Tibial artery (tissue), 4 donors: ENCODE results near the gene FIGNL2.

Source experiments
- DNase-seq, 2 donors: peaks; one replicate each; pipeline ENCODE4 v3.0.0-alpha.2; 2019
- H3K27ac ChIP-seq, 2 donors: fragments of 200-600 bp; sonication (generic) in 1 of 2; 1 replicate in 1 of 2; 2 replicates in 1 of 2; pipeline ENCODE4 v1.5.1; 2018 to 2019; ENCODE audit warnings: mild to moderate bottlenecking in 1 of 2
- H3K27me3 ChIP-seq, 2 donors: fragments of 200-600 bp; sonication (generic) in 1 of 2; one replicate each; pipeline versions ENCODE4 v1.5.1 to v1.6.0; 2016 to 2019
- H3K36me3 ChIP-seq, 3 donors: fragments of 200-600 bp; sonication (generic) in 2 of 3; one replicate each; pipeline ENCODE4 v1.5.1; 2016 to 2019; ENCODE audit warnings: mild to moderate bottlenecking in 2 of 3
- H3K4me1 ChIP-seq, 4 donors: fragments of 200-600 bp; sonication (generic) in 2 of 4; 1 replicate in 3 of 4; 2 replicates in 1 of 4; pipeline ENCODE4 v1.5.1; 2016 to 2019
- H3K4me3 ChIP-seq, 2 donors: fragments of 200-600 bp; sonication (generic) in 1 of 2; 1 replicate in 1 of 2; 2 replicates in 1 of 2; pipeline ENCODE4 v1.5.1; 2018 to 2019; ENCODE audit warnings: mild to moderate bottlenecking in 2 of 2
- H3K9me3 ChIP-seq, 3 donors: fragments of 200-600 bp; sonication (generic) in 1 of 3; one replicate each; pipeline ENCODE4 v1.5.1; 2016 to 2019
- intact Hi-C: fragments of 100-400 bp; cut with DNase I; formaldehyde crosslinking; loops from one replicate; pipeline ENCODE4 v1.15.0; 2023; ENCODE audit warnings: low total_unique reads
- TF ChIP-seq, protein P1 (sequence below), 2 experiments: fragments of 200-600 bp in 1 of 2; fragments of 450-650 bp in 1 of 2; IDR thresholded peaks; one replicate each; pipeline ENCODE4 v1.5.1; 2017 to 2019; ENCODE audit warnings: antibody characterized with exemption in 2 of 2, mild to moderate bottlenecking in 1 of 2, moderate library complexity in 1 of 2

FIGNL2 gene

GRCh38 chr12:51839310-51839947, 9.1 kb downstream of the FIGNL2 start:
- intact Hi-C loops, result no loop called here
- H3K4me3 ChIP-seq, result no peak overlapping the region
- H3K27me3 ChIP-seq, result peaks cover 0 to 82% of the 10 kb centered on the region in 2 donors
- H3K4me1 ChIP-seq, result no peaks in the 10 kb centered on the region
- H3K27ac ChIP-seq, result no peak overlapping the region
- no peaks in the 10 kb centered on the region for H3K36me3 ChIP-seq
- TF ChIP-seq, protein P1, sequence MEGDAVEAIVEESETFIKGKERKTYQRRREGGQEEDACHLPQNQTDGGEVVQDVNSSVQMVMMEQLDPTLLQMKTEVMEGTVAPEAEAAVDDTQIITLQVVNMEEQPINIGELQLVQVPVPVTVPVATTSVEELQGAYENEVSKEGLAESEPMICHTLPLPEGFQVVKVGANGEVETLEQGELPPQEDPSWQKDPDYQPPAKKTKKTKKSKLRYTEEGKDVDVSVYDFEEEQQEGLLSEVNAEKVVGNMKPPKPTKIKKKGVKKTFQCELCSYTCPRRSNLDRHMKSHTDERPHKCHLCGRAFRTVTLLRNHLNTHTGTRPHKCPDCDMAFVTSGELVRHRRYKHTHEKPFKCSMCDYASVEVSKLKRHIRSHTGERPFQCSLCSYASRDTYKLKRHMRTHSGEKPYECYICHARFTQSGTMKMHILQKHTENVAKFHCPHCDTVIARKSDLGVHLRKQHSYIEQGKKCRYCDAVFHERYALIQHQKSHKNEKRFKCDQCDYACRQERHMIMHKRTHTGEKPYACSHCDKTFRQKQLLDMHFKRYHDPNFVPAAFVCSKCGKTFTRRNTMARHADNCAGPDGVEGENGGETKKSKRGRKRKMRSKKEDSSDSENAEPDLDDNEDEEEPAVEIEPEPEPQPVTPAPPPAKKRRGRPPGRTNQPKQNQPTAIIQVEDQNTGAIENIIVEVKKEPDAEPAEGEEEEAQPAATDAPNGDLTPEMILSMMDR (IDR thresholded peaks at IDR 0.05), result no peak
- no peak for DNase-seq
- H3K9me3 ChIP-seq, result no peaks in the 10 kb centered on the region

GRCh38 chr12:51838762-51839161, 9.8 kb downstream of the FIGNL2 start:
- intact Hi-C loops, result no loop called here
- H3K36me3 ChIP-seq, result no peaks in the 10 kb centered on the region
- TF ChIP-seq, protein P1 (IDR thresholded peaks at IDR 0.05), result no peak
- H3K4me1 ChIP-seq, result no peaks in the 10 kb centered on the region
- DNase-seq, result no peak
- no peaks in the 10 kb centered on the region for H3K9me3 ChIP-seq
- no peak overlapping the region for H3K27ac ChIP-seq
- no peak overlapping the region for H3K4me3 ChIP-seq
- peaks cover 0 to 82% of the 10 kb centered on the region in 2 donors for H3K27me3 ChIP-seq

DNA sequence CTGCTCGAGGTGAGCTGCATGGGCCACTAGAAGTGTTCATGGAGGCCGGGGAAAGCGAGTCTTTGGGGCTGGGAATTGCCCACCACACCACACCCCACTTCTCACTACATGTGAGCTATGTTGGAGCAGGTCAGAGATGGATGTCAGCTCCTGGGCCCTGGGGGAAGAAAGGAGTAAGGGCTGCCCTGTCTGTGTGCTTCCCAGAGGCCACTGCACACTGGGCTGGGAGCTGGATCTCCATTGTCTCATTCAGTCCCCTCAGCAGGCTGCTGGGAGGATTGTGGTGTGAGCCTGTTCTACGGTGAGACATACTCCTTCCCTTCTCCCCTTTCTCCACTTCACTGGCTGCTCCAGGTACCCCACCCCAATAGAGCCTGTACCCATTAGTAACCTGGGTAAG, 10.5 kb downstream of the FIGNL2 start:
- H3K4me3 ChIP-seq, result no peak overlapping the region
- no peak for DNase-seq
- H3K4me1 ChIP-seq, result no peaks in the 10 kb centered on the region
- no peaks in the 10 kb centered on the region for H3K36me3 ChIP-seq
- H3K27ac ChIP-seq, result no peak overlapping the region
- intact Hi-C loops, result no loop called here
- H3K9me3 ChIP-seq, result no peaks in the 10 kb centered on the region
- peaks cover 0 to 81% of the 10 kb centered on the region in 2 donors for H3K27me3 ChIP-seq
- TF ChIP-seq, protein P1 (IDR thresholded peaks at IDR 0.05), result no peak

DNA sequence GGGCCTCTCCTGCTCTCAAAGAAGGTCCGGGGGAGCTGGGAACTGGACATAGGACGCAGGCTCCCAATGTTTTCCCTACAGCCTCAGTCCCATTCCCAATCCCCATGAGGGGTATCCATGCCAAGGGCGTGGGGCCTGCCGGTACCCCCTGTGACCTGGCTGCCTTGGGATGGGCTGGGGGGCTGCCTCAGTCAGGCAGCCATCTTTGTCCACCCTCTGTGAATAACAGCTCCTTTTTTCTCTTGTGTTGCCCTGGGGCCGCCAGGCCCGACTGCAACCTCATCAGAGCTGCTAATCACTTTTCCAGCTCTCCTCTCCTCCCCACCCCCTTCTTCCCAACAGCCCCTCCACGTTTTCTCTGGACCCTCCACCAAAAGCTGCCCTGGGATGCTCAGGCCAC, 11.2 kb downstream of the FIGNL2 start:
- TF ChIP-seq, protein P1 (IDR thresholded peaks at IDR 0.05), result no peak
- no peaks in the 10 kb centered on the region for H3K4me1 ChIP-seq
- no peak overlapping the region for H3K27ac ChIP-seq
- no peak for DNase-seq
- peaks cover 0 to 78% of the 10 kb centered on the region in 2 donors for H3K27me3 ChIP-seq
- no peaks in the 10 kb centered on the region for H3K36me3 ChIP-seq
- intact Hi-C loops, result no loop called here
- no peaks in the 10 kb centered on the region for H3K9me3 ChIP-seq
- no peak overlapping the region for H3K4me3 ChIP-seq

GRCh38 chr12:51836827-51837173, 11.7 kb downstream of the FIGNL2 start:
- no peak overlapping the region for H3K27ac ChIP-seq
- peaks cover 0 to 78% of the 10 kb centered on the region in 2 donors for H3K27me3 ChIP-seq
- TF ChIP-seq, protein P1 (IDR thresholded peaks at IDR 0.05), result no peak
- DNase-seq, result no peak
- H3K4me3 ChIP-seq, result no peak overlapping the region
- intact Hi-C loops, result no loop called here
- H3K4me1 ChIP-seq, result no peaks in the 10 kb centered on the region
- H3K9me3 ChIP-seq, result no peaks in the 10 kb centered on the region
- H3K36me3 ChIP-seq, result no peaks in the 10 kb centered on the region
